Osteoblast (primary cell): ENCODE measurements around the gene CFAP92. TPM values are rescaled to one million over a fixed set of nuclear protein-coding genes. Genes with fewer than 3 reads are reported as not detected.

Experiments
- DNase-seq: peaks from one replicate; pipeline ENCODE4 v3.0.0; 2011; ENCODE audit warnings: low spot score, mixed read lengths; ENCODE audit not compliant: insufficient read length; ENCODE audit errors: missing footprints
- H2AFZ ChIP-seq: 2 replicates; pipeline ENCODE4 v1.6.0; 2011; ENCODE audit warnings: mild to moderate bottlenecking, low read length
- H3K27ac ChIP-seq: 2 replicates; pipeline ENCODE4 v1.5.1; 2011; ENCODE audit warnings: mild to moderate bottlenecking, low read depth, low read length, moderate library complexity
- H3K27me3 ChIP-seq: 2 replicates; pipeline ENCODE4 v1.6.0; 2012; ENCODE audit warnings: mild to moderate bottlenecking, control low read depth, inconsistent platforms, low read length, moderate library complexity; ENCODE audit not compliant: insufficient read depth
- H3K36me3 ChIP-seq: 2 replicates; pipeline ENCODE4 v1.5.1; 2011; ENCODE audit warnings: mild to moderate bottlenecking, low read length, control low read depth, moderate library complexity; ENCODE audit not compliant: insufficient read depth
- H3K4me1 ChIP-seq: 2 replicates; pipeline ENCODE4 v1.5.1; 2011; ENCODE audit warnings: mild to moderate bottlenecking, low read length, control low read depth, moderate library complexity; ENCODE audit not compliant: insufficient read depth
- H3K4me2 ChIP-seq: 2 replicates; pipeline ENCODE4 v1.6.0; 2011; ENCODE audit warnings: mild to moderate bottlenecking, low read length; ENCODE audit not compliant: insufficient read depth
- H3K4me3 ChIP-seq: fragments of 200-600 bp; sonication (generic); 3 replicates; pipeline ENCODE4 v1.5.1; 2012; ENCODE audit warnings: mild to moderate bottlenecking, low read length, inconsistent platforms; ENCODE audit not compliant: insufficient read depth
- H3K79me2 ChIP-seq: 2 replicates; pipeline ENCODE4 v1.6.0; 2012; ENCODE audit warnings: mild to moderate bottlenecking, low read length, control low read depth, inconsistent platforms; ENCODE audit not compliant: insufficient read depth
- H3K9me3 ChIP-seq: 2 replicates; pipeline ENCODE4 v1.5.1; 2011; ENCODE audit warnings: low read depth, low read length, control low read depth
- H4K20me1 ChIP-seq: 2 replicates; pipeline ENCODE4 v1.6.0; 2012; ENCODE audit warnings: mild to moderate bottlenecking, low read length, control low read depth; ENCODE audit not compliant: insufficient read depth
- CTCF ChIP-seq: IDR thresholded peaks from 2 replicates; pipeline ENCODE4 v1.5.1; 2011; ENCODE audit warnings: mild to moderate bottlenecking, low read depth, low read length, moderate library complexity; ENCODE audit errors: extremely low read depth
- total RNA-seq: library from RNA; depleted of rRNA; stranded (reverse); fragments of >200 nt; gene quantifications from 2 replicates; pipeline ENCODE4 v1.2.3, GENCODE V29; 2012

Gene CFAP92
- total RNA-seq, 1 donor: not detected

DNA sequence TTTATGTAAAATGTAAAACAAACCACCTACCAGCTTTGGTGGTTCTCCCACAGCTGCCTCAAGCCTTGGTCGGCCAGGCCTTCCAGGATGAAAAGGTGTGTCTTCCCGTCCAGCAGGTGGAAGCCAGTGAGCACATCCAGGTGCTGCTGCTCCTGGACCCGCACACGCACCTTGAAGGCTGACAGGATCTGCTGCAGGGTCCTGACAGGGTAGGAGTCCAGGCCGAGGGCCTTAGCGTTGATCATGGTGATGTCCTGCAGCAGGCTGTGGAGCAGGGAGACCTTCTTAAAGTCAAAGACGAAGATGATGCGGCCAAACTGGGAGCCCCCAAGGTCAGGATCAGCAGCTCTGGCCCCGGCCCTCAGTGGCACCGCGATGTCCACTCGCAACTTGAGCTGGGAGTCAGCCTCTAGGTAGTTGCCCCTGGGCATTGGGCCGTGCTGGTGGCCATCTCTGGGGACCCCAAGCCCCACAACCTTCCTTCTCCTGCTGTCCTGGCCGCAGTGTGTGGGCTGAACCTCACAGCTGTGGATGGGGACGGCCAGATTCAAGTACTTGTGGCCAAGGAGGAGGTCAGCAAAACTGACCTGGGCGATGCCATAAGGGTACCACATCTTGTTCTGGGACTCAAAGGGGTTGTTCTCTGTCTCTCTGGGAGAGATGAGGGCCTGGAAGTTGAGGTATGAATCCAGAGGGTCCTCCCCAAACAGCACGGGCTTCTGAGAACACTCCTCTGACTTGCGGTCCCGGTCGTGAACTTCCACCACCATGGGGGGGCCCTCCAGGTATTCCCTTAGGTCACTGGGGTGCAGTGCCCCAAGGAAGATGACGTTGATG, 48.6 kb downstream of the CFAP92 start:
- Histone ChIP-seq H3K9me3 (no peaks in the 10 kb centered on the region), H3K4me2 (no peak overlapping the region), H3K4me3 (no peak overlapping the region), H3K36me3 (no peaks in the 10 kb centered on the region), H3K27me3 (peaks cover 28% of the 10 kb centered on the region), H3K27ac (no peak overlapping the region), H2AFZ (no peak overlapping the region), H3K79me2 (no peaks in the 10 kb centered on the region), H4K20me1 (no peaks in the 10 kb centered on the region), H3K4me1 (peaks cover 7% of the 10 kb centered on the region)
- DNase-seq: no peak
- TF ChIP-seq CTCF: no peak

- Histone ChIP-seq H3K36me3 (no peaks in the 10 kb centered on the region), H4K20me1 (no peaks in the 10 kb centered on the region), H3K4me3 (no peak overlapping the region), H3K9me3 (no peaks in the 10 kb centered on the region), H3K4me2 (no peak overlapping the region), H3K27me3 (peaks cover 26% of the 10 kb centered on the region), H3K27ac (no peak overlapping the region), H2AFZ (no peak overlapping the region), H3K79me2 (no peaks in the 10 kb centered on the region), H3K4me1 (peaks cover 7% of the 10 kb centered on the region)
- no peak for DNase-seq
- TF ChIP-seq CTCF: no peak
Measured at GRCh38 chr3:128942161-128942952, 51.5 kb downstream of the CFAP92 start.

DNA sequence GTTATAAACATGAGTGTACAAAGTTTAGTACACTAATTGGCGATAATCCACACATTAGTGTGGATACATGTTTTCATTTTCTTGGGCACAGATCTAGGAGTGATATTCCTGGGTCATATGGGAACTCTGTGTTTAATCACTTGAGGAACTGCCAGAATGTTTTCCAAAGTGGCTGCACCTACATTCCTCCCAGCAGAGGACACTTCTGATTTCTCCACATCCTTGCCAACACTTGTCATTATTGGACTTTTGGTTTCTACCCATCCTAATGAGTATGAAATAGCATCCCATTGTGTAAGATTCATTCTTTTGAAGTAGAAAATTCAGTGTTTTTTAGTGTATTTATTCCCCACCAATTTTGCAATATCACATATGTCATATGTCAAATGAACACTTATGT, 53.6 kb downstream of the CFAP92 start:
- H3K36me3 ChIP-seq: no peaks in the 10 kb centered on the region
- DNase-seq: no peak
- no peak overlapping the region for H3K4me3 ChIP-seq
- no peak for TF ChIP-seq CTCF
- peaks cover 25% of the 10 kb centered on the region for H3K27me3 ChIP-seq
- H3K9me3 ChIP-seq: no peaks in the 10 kb centered on the region
- H3K4me1 ChIP-seq: no peaks in the 10 kb centered on the region
- no peak overlapping the region for H2AFZ ChIP-seq
- H3K79me2 ChIP-seq: no peaks in the 10 kb centered on the region
- H3K27ac ChIP-seq: no peak overlapping the region
- H3K4me2 ChIP-seq: no peak overlapping the region
- no peaks in the 10 kb centered on the region for H4K20me1 ChIP-seq

DNA sequence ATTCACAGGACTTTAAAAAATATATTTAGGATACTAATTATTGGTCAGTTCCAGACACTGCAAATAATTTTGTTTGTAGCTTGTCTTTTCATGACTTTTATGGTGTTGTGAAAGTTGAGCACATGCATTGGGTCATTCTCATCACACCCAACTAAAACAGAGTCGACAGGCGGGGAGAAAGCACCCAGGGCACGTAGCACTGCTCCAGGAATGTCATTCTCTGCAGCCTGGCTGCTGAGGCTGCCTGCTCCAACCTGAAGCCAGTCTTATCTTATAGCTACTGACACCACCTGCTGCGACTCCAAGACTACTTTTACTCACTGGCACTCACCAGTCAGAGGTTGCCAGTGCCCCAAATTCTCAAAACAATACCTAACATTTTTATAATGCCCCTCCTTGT, 57.5 kb downstream of the CFAP92 start:
- Histone ChIP-seq H3K79me2 (no peaks in the 10 kb centered on the region), H3K4me1 (no peaks in the 10 kb centered on the region), H3K4me3 (no peak overlapping the region), H3K27ac (no peak overlapping the region), H2AFZ (no peak overlapping the region), H3K36me3 (no peaks in the 10 kb centered on the region), H3K9me3 (no peaks in the 10 kb centered on the region), H4K20me1 (no peaks in the 10 kb centered on the region), H3K4me2 (no peak overlapping the region), H3K27me3 (peaks cover 42% of the 10 kb centered on the region)
- TF ChIP-seq CTCF: no peak
- DNase-seq: no peak
